CD4-positive, alpha-beta T cell treated with Interleukin-15 for 1 hour (primary cell): ENCODE results near the gene TSEN54.
"Not testable (repeated sequence)": the region's sequence is repeated elsewhere in the genome, so short reads cannot be mapped to it uniquely, and the experiment has no call there.

Experiments
- DNase-seq: peaks from one replicate; pipeline ENCODE4 v3.0.0-alpha.2; 2020

TSEN54 gene

DNA sequence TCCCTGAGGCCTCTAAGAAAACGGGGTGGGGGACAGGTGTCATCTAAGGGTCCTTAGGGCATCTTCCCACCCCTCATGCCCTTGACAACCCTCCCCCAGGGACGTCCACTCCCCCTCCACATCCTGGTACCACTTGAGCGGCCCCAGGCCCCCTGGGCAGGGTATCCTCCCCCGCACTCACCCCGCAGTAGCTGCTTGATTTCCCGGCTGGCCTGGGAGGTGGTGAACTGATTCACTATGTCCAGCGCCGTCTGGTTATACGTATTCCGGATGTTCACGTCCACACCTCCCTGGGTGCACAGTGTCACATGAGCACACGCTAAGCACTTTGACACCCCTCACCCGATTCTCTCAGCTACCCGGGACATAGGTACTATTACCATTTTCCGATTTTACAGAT lies 10.7 kb upstream of the TSEN54 start:
- no peak for DNase-seq

GRCh38 chr17:75506134-75506533 lies 10.2 kb upstream of the TSEN54 start:
- no peak for DNase-seq

DNA sequence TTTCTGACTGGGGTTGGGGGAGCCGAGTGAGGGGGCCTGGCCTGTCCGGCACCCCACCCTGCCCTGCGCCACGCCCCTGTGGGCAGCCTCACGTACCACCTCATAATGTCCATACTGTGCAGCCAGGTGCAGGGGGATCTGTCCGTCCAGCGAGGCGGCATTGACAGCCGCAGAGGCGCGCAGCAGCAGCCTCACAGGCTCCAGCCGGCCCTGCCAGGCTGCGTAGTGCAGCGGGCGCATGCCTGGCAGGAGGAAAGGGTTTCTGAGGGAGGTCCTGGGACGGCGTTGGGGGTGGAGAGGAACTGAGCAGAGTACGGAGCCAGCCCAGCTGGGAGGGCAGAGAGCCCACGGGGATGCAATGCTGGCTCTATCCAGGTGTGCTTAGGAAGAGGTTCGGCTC lies 9.4 kb upstream of the TSEN54 start:
- no peak for DNase-seq

DNA sequence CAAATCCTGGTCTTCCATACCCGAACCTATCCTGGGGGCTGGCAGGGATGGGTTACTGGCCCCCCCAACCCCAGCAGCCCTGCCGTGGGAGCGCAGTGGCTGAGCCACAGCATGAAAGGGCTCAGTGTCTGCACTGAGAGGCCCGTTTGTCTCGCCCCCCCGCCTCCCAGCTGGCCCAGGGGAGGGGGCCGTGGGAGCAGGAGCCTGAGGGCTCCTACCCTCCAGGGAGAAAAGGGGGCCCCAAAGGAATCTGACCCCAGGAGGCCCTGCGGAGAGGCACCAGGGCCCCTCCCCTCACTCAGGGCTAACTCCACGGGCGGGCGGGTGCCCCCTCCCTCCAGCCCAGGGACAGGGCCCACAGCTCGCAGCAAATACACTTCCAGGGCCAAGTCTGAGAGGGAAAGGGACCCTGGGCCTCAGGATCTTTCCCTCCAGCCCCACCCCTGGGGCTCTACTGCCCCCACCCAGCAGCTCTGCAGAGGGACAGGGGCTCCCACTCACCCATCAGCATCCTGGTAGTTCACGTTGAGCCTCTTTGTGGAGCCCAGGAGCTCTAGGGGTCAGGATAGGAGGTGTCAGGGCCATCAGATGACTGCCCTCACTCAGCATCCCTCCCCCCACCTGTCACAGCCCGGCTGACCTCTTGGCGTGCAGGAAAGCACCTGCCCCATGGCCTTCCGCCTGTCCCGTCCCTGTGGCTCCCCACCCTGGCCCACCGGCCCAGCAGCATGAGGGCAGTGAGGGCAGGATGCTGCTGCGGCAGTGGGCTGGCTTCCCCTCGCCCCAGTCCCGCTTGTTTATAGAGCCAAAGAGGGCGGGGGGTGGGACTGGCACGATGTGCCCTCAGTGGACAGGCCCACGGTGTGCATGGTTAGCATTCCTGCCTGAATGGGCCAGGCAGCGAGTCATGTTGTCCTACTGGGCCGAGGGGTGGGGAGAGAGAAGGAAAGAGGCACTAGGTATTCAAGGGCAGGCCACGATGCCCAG lies 8.3 kb upstream of the TSEN54 start:
- no peak for DNase-seq

GRCh38 chr17:75508931-75509361 lies 7.4 kb upstream of the TSEN54 start:
- no peak for DNase-seq

DNA sequence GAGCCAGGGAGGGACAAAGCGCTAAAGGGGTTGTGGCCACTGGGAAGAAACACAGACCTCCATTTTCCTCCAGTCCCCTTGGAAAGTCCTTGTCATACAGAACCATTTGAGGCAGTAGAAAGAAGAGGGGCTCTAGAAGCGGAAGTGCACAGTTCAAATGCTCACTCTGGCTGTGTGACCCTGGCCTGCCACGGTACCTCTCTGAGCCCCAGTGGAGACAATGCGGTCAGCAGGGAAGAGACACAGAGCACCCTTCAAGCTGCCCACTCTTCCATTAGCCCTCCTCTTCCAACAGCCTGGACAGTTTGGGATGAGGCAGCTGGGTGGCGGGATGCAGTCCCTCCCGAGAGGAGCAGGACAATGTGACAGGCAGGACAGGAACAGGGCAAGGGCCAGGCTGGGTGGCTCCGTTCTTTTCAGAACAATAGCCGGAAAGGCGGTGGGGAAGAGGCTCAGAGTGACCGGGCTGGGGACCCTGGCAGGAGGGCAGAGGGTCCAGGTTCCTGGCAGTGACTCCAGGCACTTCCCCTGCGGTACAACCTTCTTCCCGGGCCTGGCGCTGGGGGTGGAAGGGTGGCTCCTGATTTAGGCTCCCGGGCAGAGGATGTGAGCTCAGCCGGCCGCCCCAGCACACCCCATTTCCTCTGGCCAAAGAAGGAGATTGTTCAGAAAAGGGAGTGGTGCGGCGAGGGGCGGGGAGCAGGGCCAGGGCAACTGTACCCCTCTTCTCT lies 6.6 kb upstream of the TSEN54 start:
- no peak for DNase-seq

DNA sequence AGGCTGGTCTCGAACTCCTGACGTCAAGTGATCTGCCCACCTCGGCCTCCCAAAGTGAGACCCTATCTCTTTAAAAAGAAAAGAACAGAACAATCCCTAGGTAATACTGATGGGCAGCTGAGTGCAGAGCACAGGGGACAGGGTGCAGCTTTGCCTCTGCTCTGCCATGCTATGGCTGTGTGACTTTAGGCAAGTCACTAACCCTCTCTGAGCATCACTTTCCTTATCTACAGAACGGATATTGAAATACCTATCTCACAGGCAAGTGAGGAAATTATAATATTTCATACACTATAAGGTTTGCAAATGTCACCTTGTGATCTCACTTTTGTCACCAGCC lies 5.1 kb upstream of the TSEN54 start:
- no peak for DNase-seq

DNA sequence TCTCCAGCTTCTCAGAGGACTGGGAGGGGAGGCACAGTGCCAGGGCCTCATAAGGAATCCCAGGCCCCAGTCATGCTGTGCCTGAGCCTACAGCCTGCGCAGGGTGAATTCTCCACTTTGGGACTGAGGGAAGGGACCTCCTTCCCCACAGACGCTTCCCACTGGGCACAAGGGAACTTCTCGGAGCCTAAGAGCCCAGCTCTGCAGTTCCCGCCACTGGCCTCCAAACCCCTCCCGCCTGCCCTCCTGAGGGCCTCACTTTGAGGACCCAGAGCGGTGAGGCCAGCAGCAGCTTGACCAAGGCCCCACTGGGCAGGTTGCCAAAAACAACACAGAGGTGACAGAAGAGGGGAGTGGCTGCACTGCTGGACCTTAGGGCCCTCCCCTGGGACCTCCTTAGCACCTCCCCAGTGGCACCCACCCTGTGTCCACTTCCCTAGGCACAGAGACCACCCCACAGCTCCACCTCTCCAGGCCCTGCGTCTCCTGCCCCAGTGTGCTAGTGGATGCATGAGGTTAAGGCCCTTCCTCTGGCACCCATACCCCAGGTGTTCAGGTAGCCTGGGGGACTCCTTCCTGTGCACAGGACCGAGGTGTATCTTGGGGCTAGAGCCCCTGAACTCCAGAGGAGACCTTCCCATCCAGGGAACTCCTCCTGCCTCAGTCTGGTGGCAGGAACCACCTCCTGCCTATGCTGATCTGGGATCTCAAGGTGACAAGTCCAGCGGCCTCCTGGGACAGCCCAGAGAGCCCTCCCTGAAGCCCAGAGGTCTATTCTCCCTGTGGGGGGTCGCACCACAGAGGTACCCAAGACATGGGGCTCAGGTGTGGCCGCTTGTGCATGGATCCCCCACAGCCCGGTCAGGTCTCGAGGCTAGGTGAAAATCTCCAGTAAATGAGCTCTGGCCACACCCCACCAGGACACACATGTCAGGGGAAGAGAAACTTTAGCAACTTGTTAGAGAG lies 4.4 kb upstream of the TSEN54 start:
- DNase-seq: no peak

GRCh38 chr17:75512926-75513640 lies 3.2 kb upstream of the TSEN54 start:
- no peak for DNase-seq

GRCh38 chr17:75513641-75514000 lies 2.7 kb upstream of the TSEN54 start:
- no peak for DNase-seq

GRCh38 chr17:75514299-75514918 lies 1.9 kb upstream of the TSEN54 start:
- DNase-seq: no peak

DNA sequence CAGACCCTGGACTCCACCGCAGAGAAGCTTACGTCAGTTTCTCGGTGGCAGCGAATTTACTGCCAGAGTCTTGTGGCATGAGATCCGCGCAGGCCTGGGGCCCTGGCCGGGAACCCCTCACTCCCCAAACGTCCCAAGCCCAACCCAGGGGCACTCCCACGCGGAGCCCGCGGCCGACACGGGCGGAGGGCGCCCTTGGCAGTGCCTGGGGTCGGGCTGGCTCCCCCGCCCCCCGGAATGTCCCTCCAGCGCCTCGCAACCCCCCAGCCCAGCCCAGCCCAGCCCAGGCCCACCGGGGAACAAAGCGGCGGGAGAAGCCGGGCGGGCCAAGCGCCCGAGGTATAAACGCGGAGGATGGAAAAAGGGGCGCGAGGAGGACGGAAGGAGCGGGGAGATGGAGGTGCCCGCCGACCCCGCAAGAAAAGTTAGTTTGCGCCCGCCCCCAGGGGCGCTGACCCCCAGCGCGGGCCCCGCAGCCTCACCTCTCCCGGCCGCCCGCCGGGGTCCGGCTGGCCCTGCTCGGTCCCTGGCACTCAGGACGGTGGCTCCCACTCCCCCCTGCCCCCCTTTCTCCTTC lies 1.3 kb upstream of the TSEN54 start:
- DNase-seq: no peak

- peak; percentile 77 for DNase-seq
Observed at GRCh38 chr17:75515496-75516254, 653 bp upstream of the TSEN54 start, which contains the start of gene CASKIN2. TSS of gene CASKIN2 (minus strand) at chr17:75515537. CDS start at chr17:75513804, 1,733 bp downstream.

DNA sequence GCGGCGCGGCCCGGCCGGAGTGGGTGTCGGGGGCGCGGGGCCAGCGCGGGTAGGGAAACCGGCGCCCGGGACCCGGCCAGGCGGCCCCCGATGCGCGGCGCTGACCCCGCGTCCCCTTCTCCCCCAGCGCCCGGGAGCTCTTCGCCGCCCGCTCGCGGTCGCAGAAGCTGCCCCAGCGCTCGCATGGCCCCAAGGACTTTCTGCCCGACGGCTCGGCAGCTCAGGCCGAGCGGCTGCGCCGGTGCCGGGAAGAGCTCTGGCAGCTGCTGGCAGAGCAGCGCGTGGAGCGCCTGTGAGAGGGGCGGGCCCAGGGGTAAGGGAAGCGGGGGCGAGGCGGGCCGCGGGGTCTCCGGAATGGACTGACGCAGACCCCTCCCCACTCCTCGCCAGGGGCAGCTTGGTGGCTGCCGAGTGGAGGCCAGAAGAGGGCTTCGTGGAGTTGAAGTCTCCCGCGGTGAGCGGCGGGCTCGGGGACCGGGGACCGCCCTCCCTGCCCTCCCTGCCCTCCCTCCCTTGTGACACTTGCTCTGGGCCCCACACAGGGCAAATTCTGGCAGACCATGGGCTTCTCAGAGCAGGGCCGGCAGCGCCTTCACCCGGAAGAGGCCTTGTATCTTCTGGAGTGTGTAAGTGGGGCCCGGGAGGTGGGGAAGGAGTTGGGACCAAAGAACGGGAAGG lies 430 bp downstream of the TSEN54 start:
- DNase-seq: no peak

- DNase-seq: no peak
Observed at GRCh38 chr17:75517297-75517865, 1.1 kb downstream of the TSEN54 start.

DNA sequence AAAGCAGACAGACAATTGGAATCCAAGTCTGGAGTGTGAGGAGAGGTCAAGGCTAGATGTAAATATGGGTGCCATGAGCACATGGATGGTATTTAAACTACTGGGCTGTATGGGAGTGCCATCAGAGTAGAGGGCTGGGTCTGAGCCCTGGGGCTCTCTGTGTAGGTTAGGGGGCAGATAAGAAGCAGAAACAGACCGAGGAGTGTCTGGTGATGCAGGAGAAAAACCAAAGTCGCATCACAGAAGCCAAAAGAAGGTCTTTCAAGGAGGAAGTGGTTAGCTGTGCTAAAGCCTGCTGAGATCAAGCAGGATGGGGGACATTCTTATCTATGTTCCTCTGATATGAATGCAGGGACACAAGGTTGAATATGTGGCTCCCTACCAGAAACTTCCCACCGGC lies 1.9 kb downstream of the TSEN54 start:
- peak; percentile 56 for DNase-seq

DNA sequence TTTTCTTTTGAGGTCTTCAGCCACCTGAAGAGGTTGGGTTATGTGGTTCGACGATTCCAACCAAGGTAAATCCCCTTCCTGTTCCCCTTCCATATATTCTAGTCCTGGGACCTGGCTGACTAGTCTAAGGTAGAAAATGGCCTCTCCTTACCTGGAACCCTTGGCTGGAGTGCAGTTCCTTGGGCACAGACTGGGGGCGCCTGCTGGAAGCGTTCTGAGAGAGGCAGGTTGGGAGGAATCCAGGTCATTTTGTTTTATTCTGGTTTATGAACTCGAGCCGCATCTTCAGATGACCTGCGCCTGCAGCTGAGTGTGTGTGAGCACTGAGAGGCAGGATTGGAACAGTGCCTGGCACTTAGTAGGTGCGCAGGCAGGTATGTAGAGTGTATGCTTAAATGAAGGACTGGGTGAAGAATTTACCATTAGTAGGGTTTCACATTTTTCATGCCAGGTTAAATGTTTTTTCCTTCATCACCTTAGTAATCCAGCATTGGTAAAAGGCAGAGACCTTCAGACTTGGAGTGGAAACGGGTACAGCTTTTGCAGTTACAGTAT lies 2.7 kb downstream of the TSEN54 start:
- no peak for DNase-seq

GRCh38 chr17:75520413-75520812 lies 4.1 kb downstream of the TSEN54 start:
- not testable (repeated sequence) for DNase-seq

DNA sequence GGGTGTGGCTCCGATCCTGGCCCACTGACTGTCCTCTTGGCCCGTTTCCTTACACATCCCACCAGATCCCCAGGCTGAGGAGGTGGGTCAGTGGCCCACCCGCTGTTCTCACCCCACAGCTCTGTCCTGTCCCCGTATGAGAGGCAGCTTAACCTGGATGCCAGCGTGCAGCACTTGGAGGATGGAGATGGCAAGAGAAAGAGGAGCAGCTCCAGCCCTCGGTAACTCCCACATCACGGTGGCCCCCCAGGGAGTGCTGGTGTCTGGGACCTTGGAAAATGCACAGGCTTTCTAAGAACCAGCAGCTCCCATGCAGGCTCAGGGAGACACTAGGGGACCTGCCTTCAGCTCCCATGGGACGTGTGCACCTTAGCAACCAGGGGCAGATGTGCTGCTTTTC lies 5.0 kb downstream of the TSEN54 start:
- DNase-seq: no peak
